CD8-positive, alpha-beta memory T cell (primary cell): ENCODE results near the gene KMT2C. TPM values are rescaled to one million over a fixed set of nuclear protein-coding genes. Genes with fewer than 3 reads are reported as not detected.

Experiments
- CTCF ChIA-PET: fragments of 350-600 bp; sonication (Branson Sonifier 250); formaldehyde crosslinking; loops from one replicate; lab custom pipeline; 2021; ENCODE audit warnings: antibody characterized with exemption; lab: Charles Lee
- POLR2A ChIA-PET: fragments of 350-600 bp; sonication (Branson Sonifier 250); formaldehyde crosslinking; loops from one replicate; lab custom pipeline; 2021; ENCODE audit warnings: antibody characterized with exemption; lab: Charles Lee
- DNase-seq, 5 donors: peaks; one replicate each; pipeline versions ENCODE4 v3.0.0 to v3.0.0-alpha.2; 2020 to 2022; ENCODE audit warnings: mixed read lengths in 1 of 5
- H3K27ac ChIP-seq: one replicate; pipeline ENCODE4 v1.7.0; 2013; ENCODE audit warnings: low read depth, mild to moderate bottlenecking, low read length, moderate library complexity
- H3K27me3 ChIP-seq: 2 replicates; pipeline ENCODE4 v1.7.0; 2013; ENCODE audit warnings: low read length, mild to moderate bottlenecking; ENCODE audit not compliant: insufficient read depth, poor library complexity, severe bottlenecking
- H3K36me3 ChIP-seq: 2 replicates; pipeline ENCODE4 v1.7.0; 2013; ENCODE audit warnings: mild to moderate bottlenecking, low read length, moderate library complexity; ENCODE audit not compliant: insufficient read depth
- H3K4me1 ChIP-seq: 2 replicates; pipeline ENCODE4 v1.7.0; 2013; ENCODE audit warnings: mild to moderate bottlenecking, low read length, moderate library complexity; ENCODE audit not compliant: insufficient read depth
- H3K4me3 ChIP-seq: 2 replicates; pipeline ENCODE4 v1.7.0; 2013; ENCODE audit warnings: mild to moderate bottlenecking, low read length
- H3K9me3 ChIP-seq: 2 replicates; pipeline ENCODE4 v1.7.0; 2013; ENCODE audit warnings: mild to moderate bottlenecking, low read length
- H3K27ac Mint-ChIP-seq, 8 donors: one replicate each; pipeline ENCODE4 v1.8.0; 2020 to 2021; ENCODE audit warnings: mixed read lengths in 8 of 8, mild to moderate bottlenecking in 6 of 8, inconsistent platforms in 3 of 8, moderate library complexity in 3 of 8
- H3K27me3 Mint-ChIP-seq, 2 donors: one replicate each; pipeline ENCODE4 v1.8.0; 2020 to 2021; ENCODE audit warnings: mixed read lengths in 2 of 2, mild to moderate bottlenecking in 1 of 2, moderate library complexity in 1 of 2
- H3K36me3 Mint-ChIP-seq, 3 donors: one replicate each; pipeline ENCODE4 v1.8.0; 2020 to 2021; ENCODE audit warnings: mixed read lengths in 3 of 3, inconsistent platforms in 1 of 3, mild to moderate bottlenecking in 1 of 3
- H3K4me1 Mint-ChIP-seq, 3 donors: one replicate each; pipeline ENCODE4 v1.8.0; 2020 to 2021; ENCODE audit warnings: mixed read lengths in 3 of 3, inconsistent platforms in 1 of 3, mild to moderate bottlenecking in 1 of 3
- H3K4me3 Mint-ChIP-seq, 7 donors: one replicate each; pipeline ENCODE4 v1.8.0; 2020 to 2021; ENCODE audit warnings: mixed read lengths in 7 of 7, mild to moderate bottlenecking in 6 of 7, moderate library complexity in 4 of 7, inconsistent platforms in 2 of 7
- H3K9me3 Mint-ChIP-seq, 5 donors: one replicate each; pipeline ENCODE4 v1.8.0; 2020 to 2022; ENCODE audit warnings: mixed read lengths in 5 of 5, mild to moderate bottlenecking in 3 of 5, moderate library complexity in 2 of 5, inconsistent platforms in 1 of 5
- polyA plus RNA-seq: library from polyadenylated mRNA; unstranded; fragments of 300-500 nt; fragmentation: Illumina TruSeq; gene quantifications from one replicate; pipeline ENCODE4 v1.2.3, GENCODE V29; 2021
- total RNA-seq, 2 experiments: library from RNA; stranded (reverse); gene quantifications; one replicate each; pipeline ENCODE4 v1.2.3, GENCODE V29; 2021

KMT2C gene
- total and polyA plus RNA-seq, 3 experiments from 2014 or later, result 18.7 to 45.3 (median 42.0) TPM

DNA sequence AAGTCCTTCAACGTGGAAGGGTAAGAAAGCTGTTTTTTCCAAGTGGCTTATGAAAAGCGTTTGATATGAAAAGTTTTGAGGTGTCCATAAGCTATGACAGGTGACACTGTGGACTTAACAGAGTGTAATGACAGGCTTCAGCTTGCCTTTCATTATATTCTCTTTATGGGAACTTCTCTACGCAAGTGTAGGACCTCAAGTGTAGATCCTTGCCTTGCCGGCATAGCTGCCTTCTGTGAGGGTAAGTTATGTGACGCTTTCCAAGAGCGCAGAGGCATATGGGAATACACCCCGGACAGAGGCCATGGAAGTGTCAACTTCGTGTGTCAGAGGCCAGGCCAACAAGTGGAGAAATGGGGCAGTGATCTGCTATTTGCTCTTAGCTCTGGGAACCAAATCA, 318.4 kb downstream of the KMT2C start:
- H3K4me1 ChIP-seq, result no peaks in the 10 kb centered on the region
- ChIA-PET POLR2A (no interaction called here), CTCF (no interaction called here)
- no peak overlapping the region for H3K4me3 ChIP-seq
- Mint-ChIP-seq H3K4me1 (peaks cover 6 to 11% (median 10%) of the 10 kb centered on the region in 3 donors), H3K9me3 (no peaks in the 10 kb centered on the region), H3K4me3 (no peak overlapping the region), H3K27me3 (no peaks in the 10 kb centered on the region), H3K27ac (no peak overlapping the region), H3K36me3 (peaks cover 30 to 82% (median 32%) of the 10 kb centered on the region in 3 donors)
- no peak for DNase-seq
- H3K27me3 ChIP-seq, result no peaks in the 10 kb centered on the region
- no peak overlapping the region for H3K27ac ChIP-seq
- peaks cover 33% of the 10 kb centered on the region for H3K36me3 ChIP-seq
- no peaks in the 10 kb centered on the region for H3K9me3 ChIP-seq

DNA sequence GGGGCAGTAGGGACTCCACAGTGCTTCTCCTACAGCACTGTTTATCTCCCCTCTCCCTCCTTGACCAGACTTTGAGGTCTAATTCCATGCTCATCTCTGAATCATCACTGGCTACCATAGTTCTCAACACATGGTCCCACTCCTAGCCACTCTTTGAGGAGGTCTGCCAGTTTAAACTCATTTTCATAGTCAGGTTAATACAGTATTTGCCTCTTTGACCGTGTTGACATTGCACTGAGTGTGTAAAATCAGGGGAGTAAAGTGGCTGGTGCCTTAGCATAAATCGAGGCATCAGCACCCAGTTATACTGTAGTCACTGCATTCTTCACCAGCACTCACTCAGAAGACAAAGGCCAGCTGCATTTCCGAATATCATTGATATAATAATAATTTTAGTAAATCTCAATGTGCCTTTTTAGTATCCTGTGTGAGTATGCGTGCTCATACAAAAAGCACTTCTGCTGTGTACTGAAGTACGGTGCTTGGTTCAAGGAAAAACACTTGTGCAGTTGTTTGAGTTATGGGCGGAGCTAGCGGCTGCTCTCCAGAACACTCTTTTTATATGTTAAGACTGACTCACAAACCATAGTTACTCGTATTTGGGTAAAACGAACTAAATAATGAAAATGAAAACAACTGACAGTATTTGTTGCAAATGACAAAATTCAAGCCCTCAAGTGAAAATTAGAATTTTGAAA, 320.6 kb downstream of the KMT2C start:
- H3K4me1 Mint-ChIP-seq, result no peaks in the 10 kb centered on the region
- Histone ChIP-seq H3K9me3 (no peaks in the 10 kb centered on the region), H3K27ac (no peak overlapping the region), H3K36me3 (peaks cover 22% of the 10 kb centered on the region), H3K4me3 (no peak overlapping the region), H3K27me3 (no peaks in the 10 kb centered on the region), H3K4me1 (no peaks in the 10 kb centered on the region)
- peak overlapping the region in 1 of 8 donors; percentile 7 for H3K27ac Mint-ChIP-seq
- no peak for DNase-seq
- H3K9me3 Mint-ChIP-seq, result no peaks in the 10 kb centered on the region
- no peak overlapping the region for H3K4me3 Mint-ChIP-seq
- H3K27me3 Mint-ChIP-seq, result no peaks in the 10 kb centered on the region
- POLR2A ChIA-PET, result no interaction called here
- peaks cover 22 to 77% (median 22%) of the 10 kb centered on the region in 3 donors for H3K36me3 Mint-ChIP-seq
- CTCF ChIA-PET, result interaction anchor here (0.7 kb wide), 1 partner anchor 10 kb away, joined by 4 read pairs; no protein-coding TSS in a partner anchor

DNA sequence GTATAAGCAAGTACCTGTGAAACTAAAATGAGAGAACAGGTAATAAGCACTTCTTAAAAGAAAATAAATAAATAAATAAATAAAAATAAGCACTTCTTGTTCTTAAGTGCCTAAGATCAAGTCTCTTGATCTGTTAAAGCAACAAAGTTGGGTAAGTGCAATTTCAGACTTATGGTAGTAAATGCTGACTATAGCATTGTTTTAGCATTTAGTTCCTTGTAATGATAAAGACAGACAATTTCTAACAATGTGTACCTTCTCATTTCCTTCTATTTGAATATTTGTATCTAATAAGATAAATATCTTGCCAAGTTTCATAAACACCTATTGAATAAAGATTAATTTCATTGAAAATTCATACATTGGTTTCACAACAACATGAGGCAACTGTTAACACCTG, 323.0 kb downstream of the KMT2C start:
- H3K36me3 Mint-ChIP-seq, result peaks cover 18 to 75% (median 22%) of the 10 kb centered on the region in 3 donors
- no peaks in the 10 kb centered on the region for H3K9me3 Mint-ChIP-seq
- POLR2A ChIA-PET, result no interaction called here
- no peaks in the 10 kb centered on the region for H3K27me3 ChIP-seq
- H3K27ac ChIP-seq, result no peak overlapping the region
- H3K9me3 ChIP-seq, result no peaks in the 10 kb centered on the region
- no peaks in the 10 kb centered on the region for H3K4me1 ChIP-seq
- H3K4me3 ChIP-seq, result no peak overlapping the region
- H3K27me3 Mint-ChIP-seq, result no peaks in the 10 kb centered on the region
- no peaks in the 10 kb centered on the region for H3K4me1 Mint-ChIP-seq
- CTCF ChIA-PET, result no interaction called here
- DNase-seq, result no peak
- H3K36me3 ChIP-seq, result peaks cover 5% of the 10 kb centered on the region
- H3K27ac Mint-ChIP-seq, result peak overlapping the region in 2 of 8 donors; percentile 1 to 31
- no peak overlapping the region for H3K4me3 Mint-ChIP-seq

DNA sequence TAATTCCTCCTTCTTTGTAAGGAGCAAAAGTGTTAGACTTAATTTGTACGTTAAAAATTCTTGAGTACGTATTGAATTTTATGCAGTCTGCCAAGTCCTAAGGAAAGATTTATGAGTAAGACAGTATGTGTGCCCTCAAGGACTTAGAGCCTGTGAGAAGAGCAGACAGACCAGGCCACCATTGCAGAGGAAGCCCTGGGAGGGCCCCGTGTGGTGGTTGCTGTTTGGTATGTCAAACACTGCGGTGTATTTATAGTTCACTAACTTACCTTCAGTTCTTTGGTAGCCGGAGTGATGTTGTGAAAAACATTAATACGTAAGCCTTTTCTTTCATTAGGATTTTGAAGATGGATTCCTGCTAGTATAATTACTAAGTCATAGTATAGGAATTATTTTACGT, 327.4 kb downstream of the KMT2C start:
- no peak overlapping the region for H3K27ac ChIP-seq
- no peaks in the 10 kb centered on the region for H3K9me3 Mint-ChIP-seq
- no peak overlapping the region for H3K27ac Mint-ChIP-seq
- no peak overlapping the region for H3K4me3 Mint-ChIP-seq
- H3K27me3 Mint-ChIP-seq, result no peaks in the 10 kb centered on the region
- H3K4me1 ChIP-seq, result no peaks in the 10 kb centered on the region
- CTCF ChIA-PET, result no interaction called here
- peaks cover 21 to 80% (median 23%) of the 10 kb centered on the region in 3 donors for H3K36me3 Mint-ChIP-seq
- no peaks in the 10 kb centered on the region for H3K27me3 ChIP-seq
- POLR2A ChIA-PET, result interaction anchor here (0.6 kb wide), 1 partner anchor 10 kb away, joined by 3 read pairs; no protein-coding TSS in a partner anchor
- H3K4me1 Mint-ChIP-seq, result peaks cover 0 to 1% (median 0%) of the 10 kb centered on the region in 3 donors
- peaks cover 10% of the 10 kb centered on the region for H3K36me3 ChIP-seq
- no peak overlapping the region for H3K4me3 ChIP-seq
- H3K9me3 ChIP-seq, result no peaks in the 10 kb centered on the region
- DNase-seq, result no peak

DNA sequence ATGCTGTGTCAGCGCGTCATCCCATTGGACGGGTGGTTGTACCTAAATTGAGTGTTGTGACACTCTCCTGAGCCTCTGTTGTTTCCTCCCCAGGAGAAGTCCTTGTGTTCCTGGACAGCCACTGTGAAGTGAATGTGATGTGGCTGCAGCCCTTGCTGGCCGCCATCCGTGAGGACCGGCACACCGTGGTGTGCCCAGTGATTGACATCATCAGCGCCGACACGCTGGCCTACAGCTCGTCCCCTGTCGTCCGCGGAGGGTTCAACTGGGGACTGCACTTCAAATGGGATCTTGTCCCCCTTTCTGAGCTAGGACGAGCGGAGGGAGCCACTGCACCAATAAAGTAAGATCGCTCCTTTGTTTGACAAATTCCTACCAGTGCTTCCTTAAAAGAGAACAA, 327.9 kb downstream of the KMT2C start:
- H3K27me3 ChIP-seq, result no peaks in the 10 kb centered on the region
- no peak overlapping the region for H3K4me3 ChIP-seq
- H3K4me1 ChIP-seq, result no peaks in the 10 kb centered on the region
- Mint-ChIP-seq H3K27me3 (no peaks in the 10 kb centered on the region), H3K4me3 (no peak overlapping the region), H3K4me1 (peaks cover 0 to 1% (median 0%) of the 10 kb centered on the region in 3 donors), H3K36me3 (peaks cover 19 to 80% (median 21%) of the 10 kb centered on the region in 3 donors), H3K27ac (peak overlapping the region in 1 of 8 donors; percentile 54), H3K9me3 (no peaks in the 10 kb centered on the region)
- DNase-seq, result no peak
- POLR2A ChIA-PET, result interaction anchor here (0.6 kb wide), 1 partner anchor 9 kb away, joined by 3 read pairs; no protein-coding TSS in a partner anchor
- H3K9me3 ChIP-seq, result no peaks in the 10 kb centered on the region
- peaks cover 12% of the 10 kb centered on the region for H3K36me3 ChIP-seq
- CTCF ChIA-PET, result no interaction called here
- no peak overlapping the region for H3K27ac ChIP-seq

DNA sequence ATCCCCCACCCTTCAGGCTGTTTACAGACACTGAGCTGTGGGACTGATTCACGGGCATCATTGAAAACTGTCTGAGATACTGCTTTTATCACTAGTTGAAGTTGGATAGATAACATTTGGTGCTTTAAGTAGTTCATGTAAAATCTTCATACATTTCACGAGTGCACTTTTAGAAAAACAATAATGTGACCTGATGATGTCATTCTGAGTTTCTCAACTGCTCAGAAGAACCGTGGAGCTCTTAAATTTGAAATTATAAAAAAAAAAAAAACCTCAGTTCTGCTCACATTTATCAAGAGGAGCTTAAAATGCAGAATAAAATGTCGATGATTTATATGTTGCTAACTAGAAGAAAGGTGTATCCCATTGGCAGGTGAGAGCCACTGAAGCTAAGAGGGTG, 328.8 kb downstream of the KMT2C start:
- POLR2A ChIA-PET, result no interaction called here

DNA sequence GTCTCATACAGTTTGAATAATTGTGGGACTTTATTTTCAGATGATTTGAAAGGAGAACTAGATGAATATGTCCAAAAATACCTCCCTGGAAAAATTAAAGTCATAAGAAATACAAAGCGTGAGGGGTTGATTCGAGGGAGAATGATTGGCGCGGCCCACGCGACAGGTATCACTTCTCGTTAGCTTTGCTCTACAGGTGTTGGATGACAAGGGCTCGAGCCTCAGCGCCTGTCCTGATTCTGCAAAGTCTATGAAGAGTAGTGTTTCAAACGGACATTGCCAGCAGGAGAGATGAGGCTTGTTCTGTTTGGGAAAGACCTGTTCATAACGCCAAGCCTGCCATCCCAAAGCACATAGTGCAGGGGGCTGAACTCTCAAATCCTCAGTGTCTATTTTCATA, 330.6 kb downstream of the KMT2C start:
- CTCF ChIA-PET, result no interaction called here
- Histone ChIP-seq H3K9me3 (no peaks in the 10 kb centered on the region), H3K27ac (no peak overlapping the region), H3K36me3 (peaks cover 12% of the 10 kb centered on the region), H3K27me3 (no peaks in the 10 kb centered on the region), H3K4me3 (no peak overlapping the region), H3K4me1 (no peaks in the 10 kb centered on the region)
- Mint-ChIP-seq H3K27me3 (no peaks in the 10 kb centered on the region), H3K4me3 (no peak overlapping the region), H3K9me3 (no peaks in the 10 kb centered on the region), H3K4me1 (peaks cover 0 to 1% (median 0%) of the 10 kb centered on the region in 3 donors), H3K36me3 (peaks cover 16 to 83% (median 22%) of the 10 kb centered on the region in 3 donors), H3K27ac (peak overlapping the region in 1 of 8 donors; percentile 36)
- POLR2A ChIA-PET, result no interaction called here
- DNase-seq, result no peak

More for the DNA sequence above, 328.8 kb downstream of the KMT2C start:
- H3K27ac ChIP-seq, result no peak overlapping the region
- CTCF ChIA-PET, result interaction anchor here (0.8 kb wide), 1 partner anchor 16 kb away, joined by 3 read pairs; no protein-coding TSS in a partner anchor
- no peaks in the 10 kb centered on the region for H3K9me3 ChIP-seq
- no peak overlapping the region for H3K4me3 ChIP-seq
- Mint-ChIP-seq H3K27ac (peak overlapping the region in 3 of 8 donors; percentile 8 to 69 (median 64)), H3K4me1 (peaks cover 0 to 1% (median 0%) of the 10 kb centered on the region in 3 donors), H3K9me3 (no peaks in the 10 kb centered on the region), H3K36me3 (peaks cover 19 to 87% (median 21%) of the 10 kb centered on the region in 3 donors), H3K27me3 (no peaks in the 10 kb centered on the region), H3K4me3 (no peak overlapping the region)
- H3K4me1 ChIP-seq, result no peaks in the 10 kb centered on the region
- DNase-seq, result no peak
- H3K36me3 ChIP-seq, result peaks cover 12% of the 10 kb centered on the region
- H3K27me3 ChIP-seq, result no peaks in the 10 kb centered on the region

DNA sequence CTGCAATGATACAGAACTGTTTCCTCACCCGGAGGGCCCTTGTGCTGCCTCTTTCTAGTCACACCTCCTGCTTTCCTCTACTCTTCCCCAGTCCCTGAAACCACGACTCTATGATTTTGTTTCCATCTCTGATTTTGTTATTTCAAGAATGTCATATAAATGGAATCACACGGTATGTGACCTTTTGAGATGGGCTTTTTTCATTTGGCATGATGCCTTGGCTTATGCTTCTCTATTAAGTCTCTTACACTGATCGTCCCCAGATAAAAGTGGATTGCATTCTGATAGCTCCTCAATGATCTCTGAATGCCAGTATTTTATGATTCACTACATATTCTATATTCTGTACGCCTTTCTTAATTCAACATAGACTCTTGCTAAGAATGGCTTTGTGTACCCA, 332.1 kb downstream of the KMT2C start:
- ChIA-PET POLR2A (interaction anchor here (0.7 kb wide), 1 partner anchor 25 kb away, joined by 4 read pairs; no protein-coding TSS in a partner anchor), CTCF (no interaction called here)
- Histone ChIP-seq H3K4me1 (no peaks in the 10 kb centered on the region), H3K4me3 (no peak overlapping the region), H3K9me3 (no peaks in the 10 kb centered on the region), H3K27ac (no peak overlapping the region), H3K36me3 (peaks cover 12% of the 10 kb centered on the region), H3K27me3 (no peaks in the 10 kb centered on the region)
- Mint-ChIP-seq H3K4me1 (peaks cover 0 to 1% (median under 1%) of the 10 kb centered on the region in 3 donors), H3K9me3 (no peaks in the 10 kb centered on the region), H3K4me3 (no peak overlapping the region), H3K36me3 (peaks cover 16 to 70% (median 17%) of the 10 kb centered on the region in 3 donors), H3K27ac (peak overlapping the region in 3 of 8 donors; percentile 4 to 23 (median 21)), H3K27me3 (no peaks in the 10 kb centered on the region)
- no peak for DNase-seq
